NT2/D1 (cell line): ENCODE data around the gene FAM174C.

Experiments used
- DNase-seq: peaks from one replicate; pipeline ENCODE4 v3.0.0-alpha.2; 2011; ENCODE audit warnings: low read depth, low spot score
- H3K27me3 ChIP-seq: 2 replicates; pipeline ENCODE4 v1.6.0; 2011; ENCODE audit warnings: mild to moderate bottlenecking; ENCODE audit not compliant: insufficient read length, insufficient read depth
- H3K36me3 ChIP-seq: 2 replicates; pipeline ENCODE4 v1.6.1; 2011; ENCODE audit warnings: mild to moderate bottlenecking, low read length, mixed read lengths; ENCODE audit not compliant: insufficient read depth, insufficient read length
- H3K4me1 ChIP-seq: 2 replicates; pipeline ENCODE4 v1.5.1; 2011; ENCODE audit not compliant: insufficient read depth, insufficient read length
- H3K4me3 ChIP-seq: 2 replicates; pipeline ENCODE4 v1.5.1; 2011; ENCODE audit warnings: low read depth; ENCODE audit not compliant: insufficient read length
- H3K9ac ChIP-seq: 2 replicates; pipeline ENCODE4 v1.6.0; 2011; ENCODE audit warnings: low read depth; ENCODE audit not compliant: insufficient read length
- H3K9me3 ChIP-seq: 2 replicates; pipeline ENCODE4 v1.5.1; 2011; ENCODE audit warnings: mild to moderate bottlenecking, low read length; ENCODE audit not compliant: insufficient read depth
- SUZ12 ChIP-seq: IDR thresholded peaks from 2 replicates; pipeline ENCODE4 v1.6.1; 2011; ENCODE audit not compliant: insufficient read length, insufficient read depth; ENCODE audit errors: extremely low read depth
- YY1 ChIP-seq: IDR thresholded peaks from 2 replicates; pipeline ENCODE4 v1.6.1; 2011; ENCODE audit not compliant: insufficient read length, insufficient read depth
- ZNF274 ChIP-seq: IDR thresholded peaks from 2 replicates; pipeline ENCODE4 v1.6.1; 2011; ENCODE audit warnings: mild to moderate bottlenecking, low read depth, low read length

The FAM174C gene

DNA sequence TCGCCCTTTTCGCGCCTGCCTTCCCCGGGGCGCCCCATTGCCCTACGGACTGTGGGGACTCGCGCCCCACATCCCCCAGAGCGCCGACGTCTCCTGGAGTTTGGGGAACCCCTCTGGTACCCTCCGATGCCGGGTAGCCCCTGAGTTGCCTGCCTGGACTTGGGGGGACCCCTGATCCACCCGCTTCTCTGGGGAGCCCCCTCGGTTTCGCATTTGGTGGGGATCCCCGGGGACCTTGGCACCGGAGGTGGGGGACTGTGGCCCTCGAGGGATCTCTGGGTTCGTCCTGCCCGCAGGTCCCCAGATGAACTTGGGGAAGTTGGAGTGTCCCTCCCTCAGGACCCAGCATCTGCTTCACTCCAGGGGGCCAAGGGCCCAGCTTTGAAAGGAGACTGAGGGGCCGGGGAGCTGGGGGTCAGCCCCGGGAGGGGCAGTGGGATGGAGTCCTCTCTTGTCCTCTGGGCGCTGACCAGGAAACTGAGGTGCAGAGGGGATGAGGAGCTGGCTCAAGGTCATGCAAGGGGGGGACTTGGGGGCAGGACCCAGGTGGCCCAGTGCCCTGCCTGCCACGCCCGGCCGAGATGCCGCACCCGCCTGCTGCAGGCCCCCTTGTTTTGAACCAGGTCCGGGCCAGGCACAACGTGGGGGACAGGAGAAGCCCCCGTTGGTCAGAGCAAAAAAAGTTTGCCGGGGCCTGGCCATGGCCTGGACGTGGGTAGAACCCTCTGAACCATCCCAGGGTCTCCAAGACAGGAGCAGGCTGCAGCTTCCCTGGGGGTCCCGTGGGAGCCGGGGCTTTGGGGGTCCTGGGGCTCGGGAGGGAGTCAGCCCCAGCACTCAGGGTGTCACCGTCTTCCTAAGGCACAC lies 11.4 kb downstream of the FAM174C start:
- H3K9ac ChIP-seq, result peak overlapping the region; percentile 89
- no peaks in the 10 kb centered on the region for H3K9me3 ChIP-seq
- H3K4me3 ChIP-seq, result peak overlapping the region; percentile 78
- no peak for DNase-seq
- no peak for TF ChIP-seq YY1
- TF ChIP-seq ZNF274, result no peak
- TF ChIP-seq SUZ12, result no peak
- no peaks in the 10 kb centered on the region for H3K36me3 ChIP-seq
- H3K4me1 ChIP-seq, result peaks cover 40% of the 10 kb centered on the region
- H3K27me3 ChIP-seq, result peaks cover 10% of the 10 kb centered on the region

DNA sequence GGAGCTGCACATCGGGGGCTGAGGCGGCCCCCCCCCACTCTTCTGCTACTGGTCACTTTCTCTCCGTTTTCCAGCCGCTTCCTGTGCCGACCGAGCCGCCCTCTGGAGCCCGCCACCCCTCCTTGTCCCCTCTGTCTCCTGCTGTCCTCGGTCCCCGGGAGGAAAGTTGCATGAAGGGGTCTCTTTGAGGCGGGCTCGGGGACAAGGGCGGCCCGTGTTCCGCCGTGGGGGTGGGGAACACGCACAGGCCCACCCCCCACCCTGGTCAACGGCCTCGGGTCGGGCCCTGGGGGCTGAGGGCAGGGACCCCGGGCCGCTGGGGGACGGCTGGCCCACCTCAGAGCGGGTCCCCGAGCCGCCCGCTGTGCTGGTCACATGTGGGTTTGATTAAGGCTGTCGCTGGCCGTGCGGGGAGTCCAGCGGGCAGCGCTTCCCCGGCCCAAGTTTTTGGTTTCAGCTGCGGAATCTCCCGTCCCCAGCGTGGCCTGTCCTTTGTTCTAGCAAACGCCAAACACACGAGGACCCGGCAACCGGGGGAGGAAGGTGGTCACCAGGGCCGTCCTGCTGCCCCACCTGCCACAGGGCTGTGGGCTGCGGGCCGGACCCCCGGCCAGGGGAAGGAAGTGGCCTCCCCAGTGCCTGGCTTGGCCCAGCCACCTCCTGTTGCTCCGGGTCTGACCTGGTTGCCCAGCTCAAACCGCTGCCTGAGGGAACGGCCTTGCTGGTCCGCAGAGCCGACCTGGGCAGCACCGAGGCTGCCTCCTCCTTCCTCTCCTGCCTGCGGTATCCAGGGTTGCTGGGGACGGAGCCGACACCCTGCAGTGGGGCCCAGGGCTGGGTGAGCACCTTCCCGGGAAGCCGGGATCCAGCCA lies 12.3 kb downstream of the FAM174C start:
- Histone ChIP-seq H3K36me3 (peaks cover 3% of the 10 kb centered on the region), H3K27me3 (peaks cover 10% of the 10 kb centered on the region), H3K9me3 (no peaks in the 10 kb centered on the region), H3K4me3 (no peak overlapping the region), H3K9ac (peak overlapping the region; percentile 89), H3K4me1 (peaks cover 43% of the 10 kb centered on the region)
- no peak for TF ChIP-seq SUZ12
- TF ChIP-seq ZNF274, result no peak
- no peak for TF ChIP-seq YY1
- DNase-seq, result no peak

DNA sequence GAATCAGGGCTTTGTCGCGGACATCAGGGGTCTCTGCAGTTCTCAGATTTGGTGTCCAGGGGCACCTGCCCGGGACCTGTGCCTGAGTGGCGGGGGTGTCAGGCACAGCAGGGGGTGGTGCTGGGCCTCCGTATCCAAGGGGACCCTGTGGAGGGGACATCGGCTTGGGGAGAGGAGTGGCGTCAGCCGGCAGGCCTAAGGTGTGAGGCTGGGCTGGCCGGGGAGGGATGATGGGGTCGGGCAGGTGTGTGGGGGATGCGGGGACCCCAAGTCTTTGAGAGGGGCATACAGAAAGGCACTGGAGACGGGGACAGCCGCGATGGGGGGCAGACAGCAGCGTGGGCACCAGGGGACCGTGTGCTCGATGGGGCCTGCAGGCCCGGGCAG lies 12.9 kb downstream of the FAM174C start:
- H3K4me1 ChIP-seq, result peaks cover 40% of the 10 kb centered on the region
- peaks cover 10% of the 10 kb centered on the region for H3K27me3 ChIP-seq
- TF ChIP-seq ZNF274 (no peak), SUZ12 (no peak), YY1 (no peak)
- no peak for DNase-seq
- no peak overlapping the region for H3K9ac ChIP-seq
- no peak overlapping the region for H3K4me3 ChIP-seq
- peaks cover 5% of the 10 kb centered on the region for H3K36me3 ChIP-seq
- no peaks in the 10 kb centered on the region for H3K9me3 ChIP-seq

DNA sequence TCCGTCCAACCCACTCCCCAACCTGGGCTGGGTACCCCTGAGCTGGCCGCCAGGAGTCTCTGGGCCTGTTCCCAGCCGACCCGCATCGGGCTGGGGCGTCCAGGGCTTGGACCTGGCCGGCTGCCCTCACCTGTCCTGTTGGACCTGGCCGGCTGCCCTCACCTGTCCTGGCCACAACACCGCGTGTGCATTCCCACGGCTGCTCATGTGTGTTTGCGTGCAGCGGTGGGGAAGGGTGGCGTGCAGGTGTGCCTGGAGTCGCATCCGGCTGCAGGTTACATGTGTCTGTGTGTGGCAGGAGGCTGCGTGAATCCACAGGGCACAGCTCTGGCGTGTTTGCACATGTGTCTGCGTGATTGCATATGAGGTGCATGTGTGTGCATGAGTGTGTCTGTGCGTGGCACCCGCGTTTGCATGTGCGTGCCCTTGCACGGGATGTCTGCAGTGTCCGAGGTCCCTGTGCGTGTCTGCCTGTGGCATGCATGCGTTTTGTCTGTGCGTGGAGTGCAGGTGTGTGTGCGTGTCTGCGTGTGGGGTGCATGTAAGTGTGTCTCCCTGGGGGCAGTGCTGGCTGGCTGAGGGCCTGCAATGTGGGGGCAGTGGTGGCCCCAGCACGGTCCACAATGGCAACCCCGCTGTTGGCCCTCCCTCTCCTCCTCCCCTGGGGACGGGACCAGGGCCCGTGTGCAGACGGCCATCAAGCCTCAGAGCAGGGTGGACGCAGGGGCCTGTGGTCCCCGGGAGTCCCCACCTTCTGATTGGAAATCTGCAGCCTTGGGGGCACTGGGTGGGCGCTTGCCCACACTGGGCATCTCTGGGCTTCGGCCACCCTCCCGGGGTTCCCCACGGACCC lies 13.7 kb downstream of the FAM174C start:
- Histone ChIP-seq H3K4me1 (peaks cover 37% of the 10 kb centered on the region), H3K9me3 (no peaks in the 10 kb centered on the region), H3K9ac (no peak overlapping the region), H3K4me3 (no peak overlapping the region), H3K27me3 (peaks cover 10% of the 10 kb centered on the region), H3K36me3 (peaks cover 8% of the 10 kb centered on the region)
- no peak for DNase-seq
- no peak for TF ChIP-seq SUZ12
- TF ChIP-seq ZNF274, result no peak
- TF ChIP-seq YY1, result no peak

DNA sequence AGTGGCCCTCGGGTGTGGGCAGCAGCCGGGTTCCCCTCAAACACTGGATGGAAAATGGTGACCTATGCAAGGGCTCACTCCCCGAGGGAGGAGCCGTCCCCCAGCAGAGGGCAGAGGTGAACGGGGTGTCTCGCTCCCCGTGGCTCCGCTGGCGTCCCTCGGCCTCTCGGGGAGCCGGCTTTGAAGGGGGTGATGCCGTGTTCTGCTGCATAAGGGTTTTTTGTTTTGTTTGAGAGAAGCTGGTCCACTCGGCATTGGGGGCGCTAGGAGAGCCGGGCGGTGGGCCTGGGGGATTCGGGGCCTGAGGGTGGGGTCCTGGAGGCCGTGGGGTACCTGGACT lies 14.3 kb downstream of the FAM174C start:
- Histone ChIP-seq H3K9ac (no peak overlapping the region), H3K36me3 (peaks cover 8% of the 10 kb centered on the region), H3K9me3 (no peaks in the 10 kb centered on the region), H3K4me3 (no peak overlapping the region), H3K4me1 (peaks cover 36% of the 10 kb centered on the region), H3K27me3 (peaks cover 7% of the 10 kb centered on the region)
- TF ChIP-seq ZNF274, result no peak
- TF ChIP-seq YY1, result no peak
- TF ChIP-seq SUZ12, result no peak
- DNase-seq, result no peak

DNA sequence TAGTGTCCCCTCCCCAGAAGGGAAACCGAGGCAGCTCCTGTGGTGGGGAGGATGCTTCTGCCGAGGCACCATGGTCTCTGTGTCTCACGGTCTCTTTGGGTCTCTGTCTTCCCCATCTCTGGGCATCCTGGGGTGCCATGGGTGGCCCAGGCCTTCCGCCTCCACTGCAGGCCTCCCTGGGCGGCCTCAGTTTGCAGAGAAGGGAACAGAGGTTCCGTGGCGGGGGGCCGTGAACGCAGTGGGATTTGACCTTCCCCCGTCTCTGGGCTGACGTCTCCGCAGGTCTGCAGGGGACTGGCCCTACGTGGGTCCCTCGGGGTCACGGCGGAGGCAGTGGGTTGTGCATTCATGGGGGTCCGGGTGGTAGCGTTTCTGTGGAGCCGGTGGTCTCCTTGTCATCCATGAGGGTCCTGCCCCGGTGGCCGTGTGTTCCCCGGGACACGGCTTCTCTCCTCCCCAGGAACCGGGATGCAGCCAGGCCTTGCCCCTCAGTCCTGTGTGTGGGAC lies 14.9 kb downstream of the FAM174C start:
- H3K4me1 ChIP-seq, result peaks cover 32% of the 10 kb centered on the region
- no peak for DNase-seq
- H3K9ac ChIP-seq, result no peak overlapping the region
- no peak overlapping the region for H3K4me3 ChIP-seq
- no peaks in the 10 kb centered on the region for H3K9me3 ChIP-seq
- peaks cover 3% of the 10 kb centered on the region for H3K27me3 ChIP-seq
- no peak for TF ChIP-seq ZNF274
- no peak for TF ChIP-seq SUZ12
- no peak for TF ChIP-seq YY1
- peaks cover 8% of the 10 kb centered on the region for H3K36me3 ChIP-seq
